Measurements from ENCODE around the gene PEG3.

PEG3 gene

GRCh38 chr19:56834564-56835375 is 5.8 kb downstream of the PEG3 start:
- no peak for TF ChIP-seq CTCF (IDR thresholded peaks at IDR 0.05; ENCODE audit: low read depth, low read length, missing control alignments)
- H3K4me3 ChIP-seq (ENCODE audit: low read depth, low read length), result no peak overlapping the region
- no peak for DNase-seq (ENCODE audit: low read depth)

- no peak for TF ChIP-seq CTCF (IDR thresholded peaks at IDR 0.05; ENCODE audit: low read depth, low read length, missing control alignments)
- no peak for DNase-seq (ENCODE audit: low read depth)
- no peak overlapping the region for H3K4me3 ChIP-seq (ENCODE audit: low read depth, low read length)
These were observed 8.1 kb downstream of the PEG3 start for GRCh38 chr19:56832352-56832928.

- TF ChIP-seq CTCF (IDR thresholded peaks at IDR 0.05; ENCODE audit: low read depth, low read length, missing control alignments), result no peak
- no peak for DNase-seq (ENCODE audit: low read depth)
These were observed 9.3 kb downstream of the PEG3 start for GRCh38 chr19:56831255-56831654.

GRCh38 chr19:56829596-56829995 is 10.9 kb downstream of the PEG3 start:
- DNase-seq (ENCODE audit: low read depth), result no peak
- TF ChIP-seq CTCF (IDR thresholded peaks at IDR 0.05; ENCODE audit: low read depth, low read length, missing control alignments), result no peak

More at GRCh38 chr19:56831255-56831654, 9.3 kb downstream of the PEG3 start:
- H3K4me3 ChIP-seq (ENCODE audit: low read depth, low read length), result no peak overlapping the region

GRCh38 chr19:56827708-56828107 is 12.8 kb downstream of the PEG3 start:
- H3K4me3 ChIP-seq (ENCODE audit: low read depth, low read length), result no peak overlapping the region
- DNase-seq (ENCODE audit: low read depth), result no peak
- TF ChIP-seq CTCF (IDR thresholded peaks at IDR 0.05; ENCODE audit: low read depth, low read length, missing control alignments), result no peak

More at GRCh38 chr19:56829596-56829995, 10.9 kb downstream of the PEG3 start:
- H3K4me3 ChIP-seq (ENCODE audit: low read depth, low read length), result no peak overlapping the region

GRCh38 chr19:56823956-56824355 is 16.6 kb downstream of the PEG3 start:
- no peak for TF ChIP-seq CTCF (IDR thresholded peaks at IDR 0.05; ENCODE audit: low read depth, low read length, missing control alignments)
- DNase-seq (ENCODE audit: low read depth), result no peak
- H3K4me3 ChIP-seq (ENCODE audit: low read depth, low read length), result no peak overlapping the region
